HCT116 (cell line): ENCODE measurements around the gene KIAA1755. TPM values are rescaled to one million over a fixed set of nuclear protein-coding genes. Genes with fewer than 3 reads are reported as not detected.

Experiments used
- ATAC-seq: fragments of 200-7000 bp; cut with Tn5 transposase; 2 replicates; pipeline ENCODE4 v1.9.1; 2020; ENCODE audit warnings: mild to moderate bottlenecking, moderate library complexity
- BruUV-seq: library from RNA; stranded (reverse); fragments of 400-500 nt; replicated peaks from 2 replicates; lab custom pipeline; 2021; lab: Mats Ljungman, UMichigan
- CTCF ChIA-PET: fragments of 300-600 bp; sonication (Branson Sonifier 250); formaldehyde crosslinking; loops from one replicate; lab custom pipeline; 2021; ENCODE audit warnings: antibody characterized with exemption; lab: Charles Lee
- POLR2A ChIA-PET: fragments of 300-600, 350-600 bp; sonication (Branson Sonifier 250); formaldehyde crosslinking; loops from one replicate; lab custom pipeline; 2021; ENCODE audit warnings: antibody characterized with exemption; lab: Charles Lee
- RAD21 ChIA-PET, 2 experiments: fragments of 300-600 bp; sonication (Branson Sonifier 250); formaldehyde crosslinking; loops; one replicate each; lab custom pipeline; 2023; ENCODE audit warnings: low total read pairs in 2 of 2; ENCODE audit not compliant: uncharacterized antibody in 2 of 2, unreplicated experiment in 2 of 2, low non-redundant PET in 1 of 2; lab: Charles Lee
- DNase-seq: peaks from one replicate; pipeline ENCODE4 v3.0.0-alpha.2; 2010; ENCODE audit warnings: low read depth, low spot score
- H2AFZ ChIP-seq: fragments of 200-600 bp; shearing (Covaris generic), sonication (generic); 2 replicates; pipeline ENCODE4 v1.6.1; 2017; ENCODE audit warnings: low read depth, mixed run types, mixed read lengths, antibody characterized with exemption, low read length; ENCODE audit not compliant: poor library complexity, severe bottlenecking
- H3K27ac ChIP-seq: 2 replicates; pipeline ENCODE4 v1.5.1; 2012; ENCODE audit warnings: low read depth, low read length
- H3K27me3 ChIP-seq: fragments of 200-600 bp; sonication (generic); 2 replicates; pipeline ENCODE4 v1.6.1; 2016; ENCODE audit warnings: mixed run types, low read length, mixed read lengths; ENCODE audit not compliant: insufficient read depth
- H3K36me3 ChIP-seq, 2 experiments: fragments of 200-500 bp in 1 of 2; fragments of 200-600 bp in 1 of 2; sonication (Bioruptor generic) in 1 of 2; sonication (generic) in 1 of 2; 2 replicates each; pipeline versions ENCODE4 v1.5.1 to v1.6.1; 2014 to 2016; ENCODE audit warnings: low read length in 2 of 2, inconsistent platforms in 1 of 2, mixed read lengths in 1 of 2, mixed run types in 1 of 2; ENCODE audit not compliant: insufficient read depth in 2 of 2, control insufficient read depth in 1 of 2
- H3K4me1 ChIP-seq, 2 experiments: fragments of 200-600 bp in 1 of 2; sonication (generic) in 1 of 2; 2 replicates each; pipeline versions ENCODE4 v1.5.1 to v1.6.1; 2012 to 2017; ENCODE audit warnings: low read length in 2 of 2, inconsistent platforms in 1 of 2, mild to moderate bottlenecking in 1 of 2, mixed read lengths in 1 of 2, mixed run types in 1 of 2, moderate library complexity in 1 of 2; ENCODE audit not compliant: insufficient read depth in 2 of 2, control insufficient read depth in 1 of 2
- H3K4me2 ChIP-seq: fragments of 200-600 bp; sonication (generic); 2 replicates; pipeline ENCODE4 v1.6.1; 2017; ENCODE audit warnings: mixed run types, low read length, mixed read lengths
- H3K4me3 ChIP-seq, 2 experiments: fragments of 200-600 bp in 1 of 2; sonication (generic) in 1 of 2; replicated peaks in 1 of 2; 2 replicates each; pipeline ENCODE4 v1.5.1; 2011 to 2016; ENCODE audit warnings: low read length in 2 of 2, control low read depth in 1 of 2, low read depth in 1 of 2, mild to moderate bottlenecking in 1 of 2, mixed read lengths in 1 of 2, mixed run types in 1 of 2
- H3K79me2 ChIP-seq: fragments of 200-600 bp; sonication (generic); 2 replicates; pipeline ENCODE4 v1.6.1; 2017; ENCODE audit warnings: mild to moderate bottlenecking, mixed run types, low read length, moderate library complexity, mixed read lengths; ENCODE audit not compliant: insufficient read depth
- H3K9ac ChIP-seq: fragments of 200-600 bp; sonication (generic); 2 replicates; pipeline ENCODE4 v1.6.1; 2016; ENCODE audit warnings: low read length, mixed read lengths
- H3K9me2 ChIP-seq: fragments of 200-600 bp; sonication (generic), shearing (Covaris generic); 2 replicates; pipeline ENCODE4 v1.6.1; 2017; ENCODE audit warnings: mixed run types, mild to moderate bottlenecking, moderate library complexity; ENCODE audit not compliant: insufficient read depth
- H3K9me3 ChIP-seq, 2 experiments: fragments of 200-500 bp in 1 of 2; fragments of 200-600 bp in 1 of 2; sonication (Bioruptor generic) in 1 of 2; sonication (generic) in 1 of 2; 2 replicates each; pipeline ENCODE4 v1.6.1; 2014 to 2017; ENCODE audit warnings: low read length in 2 of 2, mixed read lengths in 2 of 2, inconsistent platforms in 1 of 2, low read depth in 1 of 2, mild to moderate bottlenecking in 1 of 2, mixed run types in 1 of 2, moderate library complexity in 1 of 2; ENCODE audit not compliant: control insufficient read depth in 1 of 2, insufficient read depth in 1 of 2
- H4K20me1 ChIP-seq: fragments of 200-600 bp; sonication (generic), shearing (Covaris generic); 2 replicates; pipeline ENCODE4 v1.6.1; 2017; ENCODE audit warnings: mixed run types, mild to moderate bottlenecking, moderate library complexity; ENCODE audit not compliant: insufficient read depth
- CBX3 ChIP-seq: IDR thresholded peaks from 2 replicates; pipeline ENCODE4 v1.6.1; 2012; ENCODE audit warnings: low read depth
- ELF1 ChIP-seq: IDR thresholded peaks from 2 replicates; pipeline ENCODE4 v1.6.1; 2012; ENCODE audit warnings: low read depth, borderline replicate concordance
- FOSL1 ChIP-seq: IDR thresholded peaks from 2 replicates; pipeline ENCODE4 v1.6.1; 2012; ENCODE audit warnings: low read depth
- JUND ChIP-seq: IDR thresholded peaks from 2 replicates; pipeline ENCODE4 v1.6.1; 2012
- POLR2AphosphoS5 ChIP-seq: IDR thresholded peaks from 2 replicates; pipeline ENCODE4 v1.6.1; 2011; ENCODE audit warnings: mild to moderate bottlenecking, low read depth, low read length, moderate library complexity
- SP1 ChIP-seq: IDR thresholded peaks from 2 replicates; pipeline ENCODE4 v1.6.1; 2012; ENCODE audit warnings: low read depth
- SRF ChIP-seq: IDR thresholded peaks from 2 replicates; pipeline ENCODE4 v1.6.1; 2012; ENCODE audit warnings: low read depth
- ZFX ChIP-seq: fragments of 450-650 bp; IDR thresholded peaks from 2 replicates; pipeline ENCODE4 v1.6.1; 2017
- intact Hi-C: fragments of 100-400 bp; cut with micrococcal nuclease; formaldehyde crosslinking; loops from 2 replicates; pipeline ENCODE4 v1.10.0; 2022
- total RNA-seq: library from RNA; stranded (reverse); gene quantifications from one replicate; pipeline ENCODE4 v1.2.1, GENCODE V29; 2021; ENCODE audit not compliant: unreplicated experiment
- TF ChIP-seq, protein P1 (sequence below): IDR thresholded peaks from 2 replicates; pipeline ENCODE4 v1.6.1; 2012
- TF ChIP-seq, protein P2 (sequence below): IDR thresholded peaks from 2 replicates; pipeline ENCODE4 v1.6.1; 2012

Gene KIAA1755
- total RNA-seq, 1 experiment from 2014 or later: not detected

DNA sequence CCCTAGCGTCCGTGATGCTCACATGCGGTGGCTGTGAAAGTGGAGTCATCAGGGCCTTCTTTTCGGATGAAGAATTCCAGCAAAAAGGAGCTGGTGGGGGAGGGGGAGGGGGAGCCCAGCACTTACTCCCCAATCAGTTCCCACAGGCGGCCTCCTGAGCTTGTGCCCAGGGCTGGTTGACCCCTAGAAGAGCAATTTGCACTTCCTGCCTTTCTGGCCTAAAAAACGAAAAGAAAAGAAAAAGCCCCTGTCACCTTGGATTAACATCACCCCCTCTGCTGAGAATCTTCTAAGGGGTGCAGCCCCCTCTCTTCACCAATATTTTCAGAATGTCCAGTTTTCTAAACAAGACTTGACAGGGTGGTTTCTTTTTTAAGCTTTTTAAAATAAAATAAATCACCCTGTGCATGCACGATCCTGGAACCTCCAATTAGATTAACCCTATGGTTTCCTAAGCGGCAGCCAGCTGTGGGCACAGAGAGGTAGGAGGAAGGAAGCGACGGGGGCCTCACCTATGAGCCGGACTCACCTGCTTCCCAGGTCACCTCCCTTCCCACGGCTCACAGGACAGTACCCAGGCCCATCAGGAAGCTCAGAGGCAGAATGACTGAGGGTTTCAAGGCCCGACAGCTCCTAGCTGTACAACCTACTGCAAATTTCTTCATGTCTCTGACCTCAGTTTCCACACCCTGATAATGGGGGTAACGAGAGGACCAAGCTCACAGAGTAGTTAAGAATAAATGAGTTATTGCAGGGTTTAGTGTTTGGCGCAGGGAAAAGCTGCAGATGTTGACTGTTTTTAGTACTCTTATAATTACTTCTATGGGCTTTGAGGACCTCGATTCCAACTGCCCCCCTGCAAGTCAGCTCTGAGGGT, 85.0 kb downstream of the KIAA1755 start:
- intact Hi-C loops: no loop called here
- BruUV-seq: no TSS peak
- no peak overlapping the region for H2AFZ ChIP-seq
- H3K9me3 ChIP-seq: no peaks in the 10 kb centered on the region
- no peaks in the 10 kb centered on the region for H3K27me3 ChIP-seq
- no peak for DNase-seq
- H3K4me2 ChIP-seq: no peak overlapping the region
- H3K79me2 ChIP-seq: no peaks in the 10 kb centered on the region
- no peak overlapping the region for H3K4me3 ChIP-seq
- H3K27ac ChIP-seq: no peak overlapping the region
- H3K9me2 ChIP-seq: no peaks in the 10 kb centered on the region
- RAD21 ChIA-PET: no interaction called here
- ATAC-seq: no peak
- H3K9ac ChIP-seq: no peak overlapping the region
- no peaks in the 10 kb centered on the region for H3K36me3 ChIP-seq
- H4K20me1 ChIP-seq: no peaks in the 10 kb centered on the region
- peaks cover 8 to 19% of the 10 kb centered on the region in 2 experiments; a peak in 3 of 4 replicates for H3K4me1 ChIP-seq
- CTCF ChIA-PET: interaction anchor here (1.1 kb wide), 1 partner anchor 9 kb away, joined by 5 read pairs; no protein-coding TSS in a partner anchor
- TF ChIP-seq ZFX (no peak), FOSL1 (no peak), CBX3 (no peak), SRF (no peak), ELF1 (no peak), JUND (no peak), SP1 (no peak), POLR2AphosphoS5 (no peak)
- TF ChIP-seq, protein P1, sequence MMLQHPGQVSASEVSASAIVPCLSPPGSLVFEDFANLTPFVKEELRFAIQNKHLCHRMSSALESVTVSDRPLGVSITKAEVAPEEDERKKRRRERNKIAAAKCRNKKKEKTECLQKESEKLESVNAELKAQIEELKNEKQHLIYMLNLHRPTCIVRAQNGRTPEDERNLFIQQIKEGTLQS: no peak
- TF ChIP-seq, protein P2, sequence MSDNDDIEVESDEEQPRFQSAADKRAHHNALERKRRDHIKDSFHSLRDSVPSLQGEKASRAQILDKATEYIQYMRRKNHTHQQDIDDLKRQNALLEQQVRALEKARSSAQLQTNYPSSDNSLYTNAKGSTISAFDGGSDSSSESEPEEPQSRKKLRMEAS: no peak
- POLR2A ChIA-PET: no interaction called here
